GM18498 (cell line): ENCODE measurements around the gene ZNF592.
"Not testable (repeated sequence)": the region's sequence is repeated elsewhere in the genome, so short reads cannot be mapped to it uniquely, and the experiment has no call there.

Experiments used
- ATAC-seq: cut with Tn5 transposase; IDR thresholded peaks from one replicate; pipeline ENCODE4 v1.9.1; 2021; ENCODE audit warnings: mild to moderate bottlenecking, moderate library complexity; ENCODE audit not compliant: unreplicated experiment

The ZNF592 gene

GRCh38 chr15:84740691-84741090 is 7.7 kb upstream of the ZNF592 start:
- ATAC-seq = no peak

DNA sequence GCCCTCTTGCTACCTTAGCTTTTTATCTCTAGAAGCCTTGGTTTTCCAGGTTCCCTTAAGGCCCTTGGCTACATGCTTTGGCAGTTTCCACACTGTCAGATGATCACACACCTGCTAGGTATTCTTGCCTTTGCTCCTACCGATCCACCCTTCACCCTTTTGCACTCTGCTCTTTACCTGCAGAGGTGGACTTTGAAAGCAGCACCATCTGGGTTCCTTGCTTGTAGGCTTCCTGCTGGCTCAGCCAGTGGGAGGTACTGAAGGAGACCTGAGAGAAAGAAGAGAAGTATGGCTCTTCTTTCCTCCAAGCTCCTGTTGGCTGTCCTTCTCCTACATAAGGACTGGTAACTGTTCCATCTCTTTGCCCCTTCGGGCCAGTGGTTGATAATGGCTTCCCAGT is 7.3 kb upstream of the ZNF592 start:
- no peak for ATAC-seq

DNA sequence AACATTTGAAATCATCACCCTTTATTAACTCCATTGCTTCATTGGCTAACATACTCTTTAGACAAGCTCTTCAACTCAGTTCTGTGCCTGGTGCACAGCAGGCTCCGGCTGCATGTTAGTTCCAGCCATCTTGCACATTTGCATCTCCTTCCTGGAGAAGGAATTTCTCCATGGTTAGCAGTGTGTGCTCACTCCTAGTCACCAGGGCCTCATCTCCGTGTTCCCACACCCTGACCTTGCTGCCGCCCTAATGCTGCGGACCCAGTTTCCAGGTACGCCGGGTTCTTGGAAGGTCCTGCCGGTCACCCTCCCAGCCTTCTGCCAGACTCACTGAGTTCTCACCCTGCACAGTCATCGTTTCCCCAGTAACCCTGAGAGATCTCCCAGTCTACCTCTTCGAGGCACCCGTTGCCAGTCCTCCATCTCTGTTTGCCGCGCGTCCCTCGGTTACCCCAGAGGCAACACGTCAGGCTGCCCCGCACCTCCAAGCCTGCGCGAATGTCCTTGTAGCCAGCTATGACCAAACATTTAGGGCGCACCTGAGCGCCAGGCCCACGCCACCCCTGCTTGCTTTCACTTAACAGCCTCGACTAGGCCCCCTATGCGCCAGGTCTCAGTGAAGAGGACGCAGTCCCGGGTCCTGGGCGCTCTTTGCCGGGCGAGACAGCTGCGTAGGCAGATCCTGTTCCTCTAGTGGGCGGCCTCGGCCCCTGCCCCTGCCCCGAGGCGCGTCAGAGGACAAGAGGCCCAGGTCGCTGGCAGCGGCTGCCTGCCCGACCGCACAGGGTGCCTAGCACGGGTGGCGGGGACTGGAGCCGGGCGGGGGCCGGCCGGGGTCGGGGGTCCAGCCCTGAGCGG is 747 bp upstream of the ZNF592 start:
- ATAC-seq = peak; percentile 49

GRCh38 chr15:84749111-84749991 is 959 bp downstream of the ZNF592 start:
- ATAC-seq = no peak

- no peak for ATAC-seq
Observed at GRCh38 chr15:84750583-84751092, 2.2 kb downstream of the ZNF592 start.

DNA sequence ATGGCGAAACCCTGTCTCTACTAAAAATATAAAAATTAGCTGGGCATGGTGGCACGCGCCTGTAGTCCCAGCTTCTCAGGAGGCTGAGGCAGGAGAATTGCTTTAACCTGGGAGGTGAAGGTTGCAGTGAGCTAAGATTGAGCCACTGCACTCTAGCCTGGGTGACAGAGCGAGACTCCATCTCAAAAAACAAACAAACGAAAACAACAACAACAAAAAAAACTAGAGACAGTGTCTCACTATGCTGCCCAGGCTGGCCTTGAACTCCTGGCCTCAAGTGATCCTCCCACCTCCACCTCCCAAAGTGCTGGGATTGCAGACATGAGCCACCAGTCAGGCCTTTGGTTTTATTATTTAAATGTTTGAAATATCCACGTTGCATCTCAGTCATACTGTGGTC is 3.3 kb downstream of the ZNF592 start:
- ATAC-seq = not testable (repeated sequence)

DNA sequence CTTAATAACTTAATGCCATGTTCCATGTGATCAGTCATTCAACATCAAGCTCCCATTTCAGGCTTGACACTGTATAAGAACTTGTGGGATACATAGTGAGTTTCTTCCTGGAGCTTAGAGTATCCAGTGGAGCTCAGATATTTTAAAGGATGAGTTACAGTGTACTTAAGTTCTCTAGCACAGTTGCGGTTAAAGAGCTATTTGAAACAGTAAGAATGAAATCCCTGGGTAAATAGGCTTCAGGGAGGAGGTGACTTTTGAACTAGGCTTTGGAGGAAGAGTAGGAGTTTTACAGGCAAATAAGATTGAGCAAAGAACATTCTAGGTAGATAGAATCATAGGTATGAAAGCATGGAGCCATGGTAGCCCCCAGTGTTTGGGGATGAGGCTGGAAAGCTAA is 3.8 kb downstream of the ZNF592 start:
- no peak for ATAC-seq

- no peak for ATAC-seq
Observed at GRCh38 chr15:84752700-84753099, 4.3 kb downstream of the ZNF592 start.

DNA sequence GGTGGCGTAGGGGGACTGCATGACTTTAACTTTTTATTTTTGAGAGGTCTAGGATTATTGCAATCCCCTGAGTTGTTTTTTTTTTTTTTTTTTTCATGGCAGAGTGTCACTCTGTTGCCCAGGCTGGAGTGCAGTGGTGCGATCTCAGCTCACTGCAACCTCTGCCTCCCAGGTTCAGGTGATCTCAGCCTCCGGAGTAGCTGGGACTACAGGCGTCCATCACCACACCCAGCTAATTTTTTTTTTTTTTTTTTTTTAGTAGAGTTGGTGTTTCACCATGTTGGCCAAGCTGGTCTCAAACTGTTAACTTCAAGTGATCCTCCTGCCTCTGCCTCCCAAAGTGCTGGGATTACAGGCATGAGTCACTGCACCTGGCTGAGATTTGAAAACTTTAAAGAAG is 6.5 kb downstream of the ZNF592 start:
- ATAC-seq = not testable (repeated sequence)

DNA sequence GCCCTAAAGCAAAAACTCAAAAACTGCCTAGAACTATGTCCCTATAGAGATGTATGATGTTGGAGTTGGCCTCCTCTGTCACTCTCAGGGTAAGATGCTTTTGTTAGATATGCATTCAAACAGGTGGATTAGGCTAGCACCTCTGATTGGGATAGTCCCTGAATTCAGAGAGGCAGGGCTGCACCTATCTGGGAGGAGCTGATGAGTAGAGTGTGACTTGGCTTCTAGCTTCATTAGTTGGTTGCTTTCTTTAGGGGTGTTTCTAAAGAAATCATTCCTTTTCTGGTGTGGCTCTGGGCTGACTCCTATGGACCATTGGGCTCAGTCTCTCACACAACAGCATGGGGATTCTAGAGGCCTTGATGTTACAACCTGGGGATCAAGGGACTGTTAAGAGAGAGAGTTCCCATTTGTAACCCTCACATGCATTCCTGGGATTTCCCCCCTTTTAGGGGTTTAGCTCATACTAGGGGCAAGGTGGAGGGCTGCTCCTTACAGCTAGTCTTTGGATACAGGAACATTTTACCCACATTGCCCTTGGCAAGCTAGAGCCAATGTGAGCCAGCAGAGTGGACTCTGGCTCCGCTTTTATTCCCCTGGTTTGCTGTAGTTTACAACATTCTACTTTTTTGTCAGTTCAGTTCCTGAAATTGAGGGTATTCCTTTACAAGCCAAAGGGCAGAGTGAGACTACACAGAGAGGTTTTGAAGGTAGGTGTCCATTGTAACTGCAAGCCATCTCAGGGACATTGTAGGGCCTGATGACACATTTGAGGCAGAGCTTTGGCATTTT is 7.5 kb downstream of the ZNF592 start:
- no peak for ATAC-seq

DNA sequence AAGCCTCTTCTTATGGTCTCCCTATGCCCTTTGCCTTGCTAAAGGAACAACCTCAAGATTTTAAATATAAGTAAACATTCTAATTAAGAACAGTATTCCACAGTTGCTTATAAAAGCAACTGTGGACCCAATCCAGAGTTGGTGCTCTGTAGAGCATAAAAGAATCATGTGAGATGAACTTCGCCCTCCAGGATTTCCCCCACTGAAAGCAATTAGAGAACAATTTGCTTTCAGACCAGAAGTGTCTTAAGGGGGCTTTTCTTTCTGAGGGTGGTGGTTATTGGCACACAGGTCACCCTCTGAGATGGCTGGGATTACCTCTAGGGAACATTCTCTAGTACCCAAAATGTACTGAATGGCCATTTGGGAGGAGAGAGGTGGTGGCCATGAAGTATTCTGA is 10.6 kb downstream of the ZNF592 start:
- ATAC-seq = no peak

- no peak for ATAC-seq
Observed at GRCh38 chr15:84760219-84760618, 11.8 kb downstream of the ZNF592 start.

DNA sequence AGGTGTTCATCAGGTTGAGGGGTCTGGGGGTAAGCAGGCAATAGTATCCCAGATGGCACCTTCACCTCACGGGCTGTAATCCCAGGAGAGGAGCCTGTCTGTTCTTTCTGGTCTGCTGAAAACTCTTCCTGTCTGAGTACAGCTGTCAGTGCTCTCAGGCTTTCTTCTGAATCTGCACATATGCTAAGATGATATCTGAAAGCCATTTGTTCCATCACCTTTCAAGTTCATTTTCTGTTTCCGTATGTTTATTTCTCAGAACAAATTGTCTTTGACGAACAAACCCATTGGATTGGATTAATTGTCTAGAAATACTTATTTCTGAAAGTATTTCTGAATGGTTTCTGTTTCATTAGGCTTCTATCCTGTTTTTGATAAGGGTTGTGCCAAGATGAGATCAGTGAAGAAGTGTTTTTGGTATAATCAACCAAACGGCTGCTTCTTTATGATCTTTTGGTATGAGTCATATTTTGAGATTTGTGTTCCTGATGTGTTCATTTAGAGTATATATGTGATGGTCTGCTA is 13.3 kb downstream of the ZNF592 start:
- ATAC-seq = peak; percentile 67

DNA sequence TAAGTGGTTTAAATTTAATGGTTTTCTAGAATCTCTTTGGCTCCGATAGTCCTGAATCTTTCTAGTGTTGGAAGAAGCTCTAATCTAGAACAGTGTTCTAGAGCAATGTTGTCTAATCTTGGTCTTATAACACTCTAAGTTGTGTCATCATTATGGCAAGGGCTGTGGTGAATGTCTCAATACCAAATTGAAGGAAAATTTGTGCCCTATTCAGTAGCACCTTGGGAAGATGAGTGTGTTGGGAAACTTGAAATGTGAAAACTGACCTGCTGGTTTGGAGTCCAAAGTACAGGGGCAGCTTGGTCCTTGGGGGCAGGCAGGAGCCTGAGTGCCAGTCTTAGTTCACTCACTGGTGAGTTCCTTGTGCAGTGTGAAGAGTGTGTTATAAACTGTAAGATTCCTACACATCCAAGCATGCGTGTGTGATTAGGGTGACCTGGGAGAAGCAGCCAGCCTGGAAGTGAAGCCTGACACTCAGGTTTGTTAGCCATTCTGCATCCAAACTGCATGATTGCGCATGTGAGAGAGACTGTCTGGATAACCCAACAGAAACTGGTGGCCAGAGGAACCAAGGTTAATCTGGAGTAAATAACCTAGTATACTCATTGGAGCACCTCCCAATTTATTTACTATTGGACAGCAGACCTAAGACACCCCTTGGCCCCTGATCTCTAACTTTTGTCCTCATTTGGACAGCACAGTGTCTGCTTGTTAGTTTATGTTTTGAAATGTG is 14.6 kb downstream of the ZNF592 start:
- ATAC-seq = no peak

DNA sequence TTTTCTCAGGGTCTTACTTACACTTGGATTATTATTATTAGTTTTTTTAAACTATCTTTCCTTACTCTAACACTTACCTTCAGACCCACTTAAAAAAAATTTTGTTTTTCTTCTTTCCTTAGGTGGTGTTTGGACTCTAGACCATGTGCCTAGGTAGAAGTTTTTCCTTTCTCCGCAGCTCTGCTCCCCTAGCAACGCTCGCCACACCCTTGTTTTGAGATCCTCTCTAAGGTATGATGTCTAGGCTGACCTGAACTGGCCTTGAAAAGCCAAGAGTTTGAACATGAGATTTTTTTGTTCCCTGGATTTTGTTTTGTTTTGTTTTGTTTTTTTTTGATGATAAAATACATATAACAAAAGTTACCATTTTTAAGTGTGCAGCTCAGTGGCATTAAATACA is 16.2 kb downstream of the ZNF592 start:
- ATAC-seq = no peak

GRCh38 chr15:84764989-84765388 is 16.6 kb downstream of the ZNF592 start:
- no peak for ATAC-seq

DNA sequence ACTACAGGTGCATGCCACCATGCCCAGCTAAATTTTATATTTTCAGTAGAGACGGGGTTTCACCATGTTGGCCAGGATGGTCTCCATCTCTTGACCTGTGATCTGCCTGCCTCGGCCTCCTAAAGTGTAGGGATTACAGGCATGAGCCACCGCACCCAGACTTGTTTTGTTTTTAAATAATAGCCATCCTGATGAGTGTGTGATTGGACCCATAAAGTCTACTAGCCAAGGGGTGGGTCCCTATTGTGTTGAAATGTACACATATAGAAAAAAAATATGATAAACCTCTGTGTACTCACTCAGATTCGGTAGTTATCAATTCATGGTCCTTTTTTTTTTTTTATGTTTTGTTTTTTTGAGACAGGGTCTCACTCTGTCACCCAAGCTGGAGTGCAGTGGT is 17.3 kb downstream of the ZNF592 start:
- no peak for ATAC-seq

GRCh38 chr15:84766461-84767035 is 18.2 kb downstream of the ZNF592 start:
- no peak for ATAC-seq

DNA sequence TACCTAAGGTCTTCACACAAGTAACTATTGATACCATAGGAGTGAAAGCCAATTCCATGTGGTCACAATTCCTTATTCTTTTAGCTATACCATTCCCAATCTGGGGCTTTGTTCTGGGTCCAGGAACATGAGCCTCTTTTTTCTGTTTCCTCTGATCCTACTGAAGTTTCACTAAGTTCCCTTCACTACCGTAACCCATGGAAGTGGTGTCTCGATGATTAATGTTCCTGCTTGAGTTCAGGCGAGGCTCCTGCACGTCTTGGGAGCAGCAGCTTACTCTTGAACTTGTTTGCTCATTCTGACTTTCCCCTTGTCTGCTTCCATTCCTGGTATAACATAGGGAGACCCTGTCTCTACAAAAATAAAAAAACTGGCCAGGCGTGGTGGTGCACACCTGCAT is 23.6 kb downstream of the ZNF592 start:
- ATAC-seq = no peak

GRCh38 chr15:84772467-84772866 is 24.1 kb downstream of the ZNF592 start:
- no peak for ATAC-seq
